Tongue (tissue), 2 donors: ENCODE measurements around the gene B4GALNT1. TPM values are rescaled to one million over a fixed set of nuclear protein-coding genes. Genes with fewer than 3 reads are reported as not detected.
A peak's percentile ranks its signal among the peaks of the same experiment; 100 is the strongest.
"Not testable (repeated sequence)": the region's sequence is repeated elsewhere in the genome, so short reads cannot be mapped to it uniquely, and the experiment has no call there.

Experiments used
- DNase-seq: peaks from one replicate; pipeline ENCODE4 v3.0.0-alpha.2; 2015
- total RNA-seq: library from RNA; depleted of rRNA; stranded (reverse); fragments of >200 nt; gene quantifications from one replicate; pipeline ENCODE4 v1.2.3, GENCODE V29; 2014

B4GALNT1 gene
- 3.3 TPM for total RNA-seq

GRCh38 chr12:57632958-57633840 lies at the start of gene B4GALNT1:
TSS of gene B4GALNT1 (minus strand) at chr12:57633201. CDS start at chr12:57632132, 1,069 bp downstream.
- DNase-seq, result peak; percentile 78

GRCh38 chr12:57679697-57680096 lies 46.7 kb upstream of the B4GALNT1 start:
- DNase-seq, result no peak

GRCh38 chr12:57677947-57678346 lies 44.9 kb upstream of the B4GALNT1 start:
- DNase-seq, result not testable (repeated sequence)

- DNase-seq, result no peak
Observed at GRCh38 chr12:57674691-57675090, 41.7 kb upstream of the B4GALNT1 start.

- DNase-seq, result no peak
Observed at GRCh38 chr12:57672801-57673200, 39.8 kb upstream of the B4GALNT1 start.

GRCh38 chr12:57671811-57672210 lies 38.8 kb upstream of the B4GALNT1 start:
- DNase-seq, result not testable (repeated sequence)

- not testable (repeated sequence) for DNase-seq
Observed at GRCh38 chr12:57669691-57670090, 36.7 kb upstream of the B4GALNT1 start.

- no peak for DNase-seq
Observed at GRCh38 chr12:57666897-57667296, 33.9 kb upstream of the B4GALNT1 start.

GRCh38 chr12:57665066-57665820 lies 32.2 kb upstream of the B4GALNT1 start:
- not testable (repeated sequence) for DNase-seq

- DNase-seq, result no peak
Observed at GRCh38 chr12:57661376-57661775, 28.4 kb upstream of the B4GALNT1 start.

GRCh38 chr12:57658890-57659289 lies 25.9 kb upstream of the B4GALNT1 start:
- DNase-seq, result no peak

GRCh38 chr12:57657744-57658143 lies 24.7 kb upstream of the B4GALNT1 start:
- no peak for DNase-seq

GRCh38 chr12:57656408-57656807 lies 23.4 kb upstream of the B4GALNT1 start:
- not testable (repeated sequence) for DNase-seq

GRCh38 chr12:57655541-57656240 lies 22.7 kb upstream of the B4GALNT1 start:
- no peak for DNase-seq

GRCh38 chr12:57654042-57654441 lies 21.0 kb upstream of the B4GALNT1 start:
- DNase-seq, result no peak

GRCh38 chr12:57646659-57647049 lies 13.7 kb upstream of the B4GALNT1 start:
- not testable (repeated sequence) for DNase-seq

- DNase-seq, result not testable (repeated sequence)
Observed at GRCh38 chr12:57645990-57646658, 13.1 kb upstream of the B4GALNT1 start.

GRCh38 chr12:57641699-57642442 lies 8.9 kb upstream of the B4GALNT1 start:
- no peak for DNase-seq

GRCh38 chr12:57640175-57641042 lies 7.4 kb upstream of the B4GALNT1 start:
- DNase-seq, result no peak

GRCh38 chr12:57638096-57638495 lies 5.1 kb upstream of the B4GALNT1 start:
- no peak for DNase-seq
